Measurements from ENCODE around the gene LACTBL1. TPM values are rescaled to one million over a fixed set of nuclear protein-coding genes. Genes with fewer than 3 reads are reported as not detected.

The LACTBL1 gene
- total and polyA plus RNA-seq, 4 donors: not detected

- WGBS: 65% methylated on average over 3 of the region's 3 CpGs
- no peaks in the 10 kb centered on the region for H3K9me3 ChIP-seq (ENCODE audit: control insufficient read depth in 4 of 4, low read length in 3 of 4)
- TF ChIP-seq RAD21 (IDR thresholded peaks at IDR 0.05) (no peak), MAX (IDR thresholded peaks at IDR 0.05) (no peak), YY1 (IDR thresholded peaks at IDR 0.05) (no peak), HNF4G (IDR thresholded peaks at IDR 0.05) (no peak), RXRA (IDR thresholded peaks at IDR 0.05) (no peak)
- no peaks in the 10 kb centered on the region for H3K4me1 ChIP-seq (ENCODE audit: control insufficient read depth in 4 of 4, insufficient read depth in 4 of 4, low read length in 3 of 4)
- no peak overlapping the region for H3K4me3 ChIP-seq (ENCODE audit: low read depth in 1 of 3, low read length in 3 of 3)
- H3K27ac ChIP-seq (ENCODE audit: low read depth in 1 of 2, low read length in 2 of 2): no peak overlapping the region
- H3K36me3 ChIP-seq (ENCODE audit: control insufficient read depth in 4 of 4, insufficient read depth in 3 of 4, low read depth in 1 of 4, low read length in 3 of 4): no peaks in the 10 kb centered on the region
- H3K27me3 ChIP-seq (ENCODE audit: control insufficient read depth in 4 of 4, insufficient read depth in 4 of 4, low read length in 3 of 4): peaks cover 0 to 4% (median under 1%) of the 10 kb centered on the region in 4 donors
- no peak overlapping the region for H3K9ac ChIP-seq (ENCODE audit: low read depth in 1 of 2, low read length in 2 of 2)
- DNase-seq (ENCODE audit: low spot score): no peak
Measured at GRCh38 chr1:22971161-22971560, 1.5 kb downstream of the LACTBL1 start.

GRCh38 chr1:22970096-22970495 lies 2.6 kb downstream of the LACTBL1 start:
- H3K27me3 ChIP-seq (ENCODE audit: control insufficient read depth in 4 of 4, insufficient read depth in 4 of 4, low read length in 3 of 4): peaks cover 0 to 4% (median under 1%) of the 10 kb centered on the region in 4 donors

GRCh38 chr1:22969304-22969709 lies 3.4 kb downstream of the LACTBL1 start:
- Histone ChIP-seq H3K27me3 (ENCODE audit: control insufficient read depth in 4 of 4, insufficient read depth in 4 of 4, low read length in 3 of 4) (peaks cover 0 to 4% (median under 1%) of the 10 kb centered on the region in 4 donors), H3K27ac (ENCODE audit: low read depth in 1 of 2, low read length in 2 of 2) (no peak overlapping the region), H3K9me3 (ENCODE audit: control insufficient read depth in 4 of 4, low read length in 3 of 4) (no peaks in the 10 kb centered on the region), H3K4me3 (ENCODE audit: low read depth in 1 of 3, low read length in 3 of 3) (no peak overlapping the region), H3K9ac (ENCODE audit: low read depth in 1 of 2, low read length in 2 of 2) (no peak overlapping the region), H3K4me1 (ENCODE audit: control insufficient read depth in 4 of 4, insufficient read depth in 4 of 4, low read length in 3 of 4) (no peaks in the 10 kb centered on the region), H3K36me3 (ENCODE audit: control insufficient read depth in 4 of 4, insufficient read depth in 3 of 4, low read depth in 1 of 4, low read length in 3 of 4) (no peaks in the 10 kb centered on the region)
- TF ChIP-seq FOXA1 (IDR thresholded peaks at IDR 0.05) (no peak), RAD21 (IDR thresholded peaks at IDR 0.05) (no peak), RXRA (IDR thresholded peaks at IDR 0.05) (no peak), SP1 (IDR thresholded peaks at IDR 0.05) (no peak)
- WGBS: 37% methylated on average over 5 of the region's 5 CpGs
- DNase-seq (ENCODE audit: low spot score): no peak

More at GRCh38 chr1:22970096-22970495, 2.6 kb downstream of the LACTBL1 start:
- no peak overlapping the region for H3K9ac ChIP-seq (ENCODE audit: low read depth in 1 of 2, low read length in 2 of 2)
- no peaks in the 10 kb centered on the region for H3K36me3 ChIP-seq (ENCODE audit: control insufficient read depth in 4 of 4, insufficient read depth in 3 of 4, low read depth in 1 of 4, low read length in 3 of 4)
- no peaks in the 10 kb centered on the region for H3K4me1 ChIP-seq (ENCODE audit: control insufficient read depth in 4 of 4, insufficient read depth in 4 of 4, low read length in 3 of 4)
- 86% methylated on average over 2 of the region's 2 CpGs for WGBS
- H3K9me3 ChIP-seq (ENCODE audit: control insufficient read depth in 4 of 4, low read length in 3 of 4): no peaks in the 10 kb centered on the region
- no peak overlapping the region for H3K27ac ChIP-seq (ENCODE audit: low read depth in 1 of 2, low read length in 2 of 2)
- no peak for TF ChIP-seq SP1 (IDR thresholded peaks at IDR 0.05)
- no peak for TF ChIP-seq TAF1 (conservative IDR thresholded peaks at IDR 0.05)
- TF ChIP-seq GABPA (IDR thresholded peaks at IDR 0.05 in 1 of 2, conservative IDR thresholded peaks at IDR 0.05 in 1 of 2): no peak
- no peak for TF ChIP-seq FOXA2 (IDR thresholded peaks at IDR 0.05)
- H3K4me3 ChIP-seq (ENCODE audit: low read depth in 1 of 3, low read length in 3 of 3): no peak overlapping the region
- no peak for DNase-seq (ENCODE audit: low spot score)

- Histone ChIP-seq H3K27me3 (ENCODE audit: control insufficient read depth in 4 of 4, insufficient read depth in 4 of 4, low read length in 3 of 4) (peaks cover 0 to 4% (median under 1%) of the 10 kb centered on the region in 4 donors), H3K27ac (ENCODE audit: low read depth in 1 of 2, low read length in 2 of 2) (no peak overlapping the region)
- WGBS: 43% methylated on average over 2 of the region's 2 CpGs
Measured at GRCh38 chr1:22967833-22968232, 4.8 kb downstream of the LACTBL1 start.

More at GRCh38 chr1:22967833-22968232, 4.8 kb downstream of the LACTBL1 start:
- Histone ChIP-seq H3K9me3 (ENCODE audit: control insufficient read depth in 4 of 4, low read length in 3 of 4) (no peaks in the 10 kb centered on the region), H3K9ac (ENCODE audit: low read depth in 1 of 2, low read length in 2 of 2) (no peak overlapping the region), H3K36me3 (ENCODE audit: control insufficient read depth in 4 of 4, insufficient read depth in 3 of 4, low read depth in 1 of 4, low read length in 3 of 4) (no peaks in the 10 kb centered on the region), H3K4me1 (ENCODE audit: control insufficient read depth in 4 of 4, insufficient read depth in 4 of 4, low read length in 3 of 4) (no peaks in the 10 kb centered on the region), H3K4me3 (ENCODE audit: low read depth in 1 of 3, low read length in 3 of 3) (no peak overlapping the region)
- TF ChIP-seq FOXA1 (IDR thresholded peaks at IDR 0.05) (no peak), RXRA (IDR thresholded peaks at IDR 0.05) (no peak), TAF1 (conservative IDR thresholded peaks at IDR 0.05) (no peak), GABPA (IDR thresholded peaks at IDR 0.05 in 1 of 2, conservative IDR thresholded peaks at IDR 0.05 in 1 of 2) (no peak), NR2F2 (IDR thresholded peaks at IDR 0.05) (no peak), MAX (IDR thresholded peaks at IDR 0.05) (no peak), RAD21 (IDR thresholded peaks at IDR 0.05) (no peak), ZBTB33 (IDR thresholded peaks at IDR 0.05) (no peak), REST (IDR thresholded peaks at IDR 0.05) (no peak), FOXA2 (IDR thresholded peaks at IDR 0.05) (no peak), JUND (IDR thresholded peaks at IDR 0.05) (no peak), HNF4A (conservative IDR thresholded peaks at IDR 0.05) (no peak), YY1 (IDR thresholded peaks at IDR 0.05) (no peak), HNF4G (IDR thresholded peaks at IDR 0.05) (no peak)
- DNase-seq (ENCODE audit: low spot score): no peak
